Pancreas (tissue), 10 donors: ENCODE measurements around the gene SEMA5A. TPM values are rescaled to one million over a fixed set of nuclear protein-coding genes. Genes with fewer than 3 reads are reported as not detected.

Experiments used
- ATAC-seq, 4 donors: fragments of 200-7000 bp; cut with Tn5 transposase; one replicate each; pipeline versions ENCODE4 v1.8.0 to v1.9.1; 2020; ENCODE audit warnings: mild to moderate bottlenecking in 4 of 4, moderate library complexity in 4 of 4
- DNase-seq, 6 donors: peaks; one replicate each; pipeline ENCODE4 v3.0.0-alpha.2; 2020
- FAIRE-seq: peaks from 2 replicates; lab custom pipeline; 2012; peaks lifted over from hg19 to GRCh38; lab: Jason Lieb, UNC
- H3K27ac ChIP-seq, 4 donors: fragments of 200-600 bp; sonication (generic); 1 replicate in 3 of 4; 2 replicates in 1 of 4; pipeline versions ENCODE4 v1.5.0 to v1.8.0; 2020
- H3K27me3 ChIP-seq, 4 donors: fragments of 200-600 bp; one replicate each; pipeline ENCODE4 v1.8.0; 2021
- H3K36me3 ChIP-seq, 3 donors: fragments of 200-600 bp; sonication (generic) in 1 of 3; one replicate each; pipeline versions ENCODE4 v1.5.0 to v1.8.0; 2020 to 2021
- H3K4me1 ChIP-seq, 3 donors: fragments of 200-600 bp; one replicate each; pipeline ENCODE4 v1.8.0; 2021
- H3K4me3 ChIP-seq, 4 donors: fragments of 200-600 bp; sonication (generic) in 2 of 4; one replicate each; pipeline versions ENCODE4 v1.5.0 to v1.8.0; 2020 to 2021
- H3K9me3 ChIP-seq, 4 donors: fragments of 200-600 bp; one replicate each; pipeline ENCODE4 v1.8.0; 2021
- CTCF ChIP-seq, 4 donors: fragments of 200-600 bp; sonication (generic) in 3 of 4; IDR thresholded peaks; one replicate each; pipeline versions ENCODE4 v1.5.0 to v1.8.0; 2021; ENCODE audit warnings: antibody characterized with exemption in 4 of 4
- WGBS, 2 donors: extraction: QIAGEN DNeasy Blood & Tissue Kit; methylation state at CpG; one replicate each; pipeline ENCODE4 v1.1.7; 2013; 5-methylcytosine and 5-hydroxymethylcytosine counted together
- intact Hi-C, 3 donors: fragments of 100-400 bp; cut with DNase I; formaldehyde crosslinking; loops; one replicate each; pipeline versions ENCODE4 v1.11.1 to v1.14.2; 2022
- polyA plus RNA-seq, 2 donors: library from polyadenylated mRNA; stranded (reverse); fragments of 200-250 nt; gene quantifications; one replicate each; pipeline ENCODE4 v1.2.3, GENCODE V29; 2013
- total RNA-seq, 6 donors: library from RNA; stranded (reverse); fragmentation: NEBNext Ultra II Directional in 4 of 6; extraction: Animal tissue kit (Norgen Biotek cat#: 25700) in 4 of 6; gene quantifications; one replicate each; pipeline versions ENCODE4 v1.2.1 to v1.2.4, GENCODE V29; 2021 to 2023
- donor health status: healthy with polysubstance abuse.
- donor health status: DM: no; HTN: no; CAD: no; lungs with moderate emphysema.
- donor health status: DM: no; HTN: no; CAD: no.
- donor health status: control.
- donor health status: control.
- donor health status: Bipolar disorder and iron deficiency.
- donor health status: DM: yes; HTN: yes; CAD: no.
- donor health status: DM: no; HTN: no; CAD: no.
- donor health status: DM: no; HTN: no; CAD: no.
- donor health status: DM: yes; HTN: yes; CAD: no.

SEMA5A gene
- total and polyA plus RNA-seq, 8 donors: 0.91 to 14.0 (median 6.4) TPM

DNA sequence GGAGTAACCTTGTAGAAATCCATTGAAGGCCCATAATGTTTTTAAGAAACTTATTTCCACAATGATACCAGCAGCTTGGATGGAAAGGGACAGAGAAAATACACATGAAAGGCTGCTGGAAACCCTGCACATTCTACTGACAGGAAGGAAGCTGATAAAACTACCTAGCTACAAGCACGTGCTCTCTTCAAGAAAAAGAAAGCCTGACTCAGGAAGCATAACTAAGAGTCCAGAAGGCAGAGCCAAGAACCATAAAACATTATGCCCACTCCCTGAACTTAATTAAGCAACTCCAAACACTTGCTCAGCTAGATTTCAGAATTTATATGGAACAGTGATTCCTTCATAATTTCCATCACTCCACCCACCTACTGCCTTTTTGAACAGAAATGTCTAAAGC lies 430.8 kb downstream of the SEMA5A start:
- Histone ChIP-seq H3K4me1 (no peaks in the 10 kb centered on the region), H3K27me3 (no peaks in the 10 kb centered on the region), H3K27ac (no peak overlapping the region), H3K36me3 (no peaks in the 10 kb centered on the region), H3K9me3 (no peaks in the 10 kb centered on the region), H3K4me3 (no peak overlapping the region)
- DNase-seq: no peak
- no peak for TF ChIP-seq CTCF (IDR thresholded peaks at IDR 0.05)
- intact Hi-C loops: no loop called here
- FAIRE-seq: no peak
- no peak for ATAC-seq
- 83 to 88% methylated on average over 1 of the region's 1 CpG for WGBS, 2 donors

- Histone ChIP-seq H3K27ac (no peak overlapping the region), H3K36me3 (peaks cover 0 to 3% (median 0%) of the 10 kb centered on the region in 3 donors), H3K4me3 (no peak overlapping the region), H3K9me3 (no peaks in the 10 kb centered on the region), H3K27me3 (no peaks in the 10 kb centered on the region), H3K4me1 (no peaks in the 10 kb centered on the region)
- no peak for TF ChIP-seq CTCF (IDR thresholded peaks at IDR 0.05)
- WGBS, 2 donors: 86% methylated on average over 4 of the region's 4 CpGs
- peak in 1 of 4 donors; percentile 20 for ATAC-seq
- DNase-seq: no peak
- intact Hi-C loops: no loop called here
- FAIRE-seq: no peak
These were observed 433.2 kb downstream of the SEMA5A start for GRCh38 chr5:9112520-9113291.

- Histone ChIP-seq H3K4me1 (no peaks in the 10 kb centered on the region), H3K36me3 (peaks cover 0 to 6% (median 0%) of the 10 kb centered on the region in 3 donors), H3K4me3 (no peak overlapping the region), H3K27me3 (no peaks in the 10 kb centered on the region), H3K9me3 (no peaks in the 10 kb centered on the region), H3K27ac (no peak overlapping the region)
- ATAC-seq (no peak), FAIRE-seq (no peak), DNase-seq (no peak)
- TF ChIP-seq CTCF (IDR thresholded peaks at IDR 0.05): no peak
- intact Hi-C loops: no loop called here
- 86 to 92% methylated on average over 6 of the region's 6 CpGs for WGBS, 2 donors
These were observed 437.7 kb downstream of the SEMA5A start for GRCh38 chr5:9108162-9108561.

GRCh38 chr5:9105851-9106250 lies 440.0 kb downstream of the SEMA5A start:
- intact Hi-C loops: no loop called here

More at GRCh38 chr5:9105851-9106250, 440.0 kb downstream of the SEMA5A start:
- no peaks in the 10 kb centered on the region for H3K27me3 ChIP-seq
- TF ChIP-seq CTCF (IDR thresholded peaks at IDR 0.05): no peak
- no peaks in the 10 kb centered on the region for H3K9me3 ChIP-seq
- H3K4me1 ChIP-seq: no peaks in the 10 kb centered on the region
- 78 to 93% methylated on average over 3 of the region's 3 CpGs for WGBS, 2 donors
- ATAC-seq (no peak), FAIRE-seq (no peak), DNase-seq (no peak)
- H3K27ac ChIP-seq: no peak overlapping the region
- H3K36me3 ChIP-seq: peaks cover 0 to 6% (median 0%) of the 10 kb centered on the region in 3 donors
- H3K4me3 ChIP-seq: no peak overlapping the region
